Measurements from ENCODE around the gene LSMEM2. TPM values are rescaled to one million over a fixed set of nuclear protein-coding genes. Genes with fewer than 3 reads are reported as not detected.
"Not testable (repeated sequence)": the region's sequence is repeated elsewhere in the genome, so short reads cannot be mapped to it uniquely, and the experiment has no call there.

LSMEM2 gene
- total RNA-seq, 6 donors from 2014 or later = 0.14 to 0.59 TPM; not detected in 4

GRCh38 chr3:50278123-50278879 lies 586 bp upstream of the LSMEM2 start:
- TF ChIP-seq EP300 (IDR thresholded peaks at IDR 0.05) (no peak), POLR2AphosphoS5 (IDR thresholded peaks at IDR 0.05) (no peak), POLR2A (IDR thresholded peaks at IDR 0.05) (no peak), CTCF (IDR thresholded peaks at IDR 0.05) (no peak)
- Histone ChIP-seq H3K4me3 (no peak overlapping the region), H3K36me3 (peaks cover 0 to 28% (median 8%) of the 10 kb centered on the region in 4 donors), H3K27me3 (peaks cover 0 to 13% (median 5%) of the 10 kb centered on the region in 4 donors), H3K27ac (no peak overlapping the region), H3K4me1 (peaks cover 14 to 25% (median 15%) of the 10 kb centered on the region in 4 donors), H3K9me3 (no peaks in the 10 kb centered on the region)
- ATAC-seq (ENCODE audit: low FRiP score in 2 of 2) (no peak), DNase-seq (no peak)
- WGBS, 2 donors = 85 to 90% methylated on average over 4 of the region's 4 CpGs

- no peak overlapping the region for H3K4me3 ChIP-seq
- peaks cover 3 to 14% (median 5%) of the 10 kb centered on the region in 4 donors for H3K4me1 ChIP-seq
- DNase-seq (no peak), ATAC-seq (ENCODE audit: low FRiP score in 2 of 2) (no peak)
- no peaks in the 10 kb centered on the region for H3K9me3 ChIP-seq
- no peak overlapping the region for H3K27ac ChIP-seq
- peaks cover 0 to 28% (median 8%) of the 10 kb centered on the region in 4 donors for H3K36me3 ChIP-seq
- H3K27me3 ChIP-seq = peaks cover 0 to 12% (median 3%) of the 10 kb centered on the region in 4 donors
- no peak for TF ChIP-seq CTCF (IDR thresholded peaks at IDR 0.05)
- no peak for TF ChIP-seq EP300 (IDR thresholded peaks at IDR 0.05)
- no peak for TF ChIP-seq POLR2A (IDR thresholded peaks at IDR 0.05)
- 87 to 94% methylated on average over 6 to 8 of the region's 8 CpGs for WGBS, 2 donors
Observed at GRCh38 chr3:50279255-50280016, 549 bp downstream of the LSMEM2 start.

- not testable (repeated sequence) for DNase-seq; H3K9me3 ChIP-seq; H3K4me3 ChIP-seq; ATAC-seq (ENCODE audit: low FRiP score in 2 of 2); H3K27ac ChIP-seq; H3K4me1 ChIP-seq; H3K27me3 ChIP-seq
- WGBS, 2 donors = 89 to 91% methylated on average over 6 of the region's 6 CpGs
- peaks cover 8 to 30% (median 26%) of the 10 kb centered on the region in 4 donors for H3K36me3 ChIP-seq
Observed at GRCh38 chr3:50284121-50284520, 5.2 kb downstream of the LSMEM2 start.

- TF ChIP-seq POLR2A (IDR thresholded peaks at IDR 0.05) = no peak
- TF ChIP-seq POLR2AphosphoS5 (IDR thresholded peaks at IDR 0.05) = no peak
- TF ChIP-seq EP300 (IDR thresholded peaks at IDR 0.05) = no peak
- TF ChIP-seq CTCF (IDR thresholded peaks at IDR 0.05) = no peak
- H3K27ac ChIP-seq = no peak overlapping the region
- peak in 1 of 2 donors; percentile 62 for DNase-seq
- peaks cover 7 to 14% (median 10%) of the 10 kb centered on the region in 4 donors for H3K4me1 ChIP-seq
- no peak overlapping the region for H3K4me3 ChIP-seq
- no peaks in the 10 kb centered on the region for H3K9me3 ChIP-seq
- 92 to 93% methylated on average over 6 to 28 of the region's 28 CpGs for WGBS, 2 donors
- no peaks in the 10 kb centered on the region for H3K27me3 ChIP-seq
- peaks cover 18 to 44% (median 39%) of the 10 kb centered on the region in 4 donors for H3K36me3 ChIP-seq
- ATAC-seq (ENCODE audit: low FRiP score in 2 of 2) = no peak
Observed at GRCh38 chr3:50286322-50287227, 7.7 kb downstream of the LSMEM2 start.
